H9 (cell line): Measurements from ENCODE around the gene GRHL3. TPM values are rescaled to one million over a fixed set of nuclear protein-coding genes. Genes with fewer than 3 reads are reported as not detected.
A peak's percentile ranks its signal among the peaks of the same experiment; 100 is the strongest.

Experiments used
- DNase-seq: peaks from one replicate; pipeline ENCODE4 v3.0.0-alpha.2; 2017
- H2AFZ ChIP-seq: one replicate; pipeline ENCODE4 v1.6.1; 2013; ENCODE audit warnings: mild to moderate bottlenecking, low read length, control low read depth, moderate library complexity
- H2AK5ac ChIP-seq: 2 replicates; pipeline ENCODE4 v1.6.1; 2013; ENCODE audit warnings: low read length, control low read depth, mixed read lengths; ENCODE audit not compliant: insufficient read length
- H2BK120ac ChIP-seq: one replicate; pipeline ENCODE4 v1.6.1; 2013; ENCODE audit warnings: low read depth, mild to moderate bottlenecking, low read length, control low read depth, inconsistent platforms; ENCODE audit not compliant: poor library complexity, severe bottlenecking
- H2BK12ac ChIP-seq: 2 replicates; pipeline ENCODE4 v1.6.1; 2013; ENCODE audit warnings: low read length, control low read depth, mixed read lengths, low read depth; ENCODE audit not compliant: insufficient read length
- H2BK15ac ChIP-seq: 2 replicates; pipeline ENCODE4 v1.6.1; 2013; ENCODE audit warnings: low read depth, low read length, control low read depth
- H2BK20ac ChIP-seq: one replicate; pipeline ENCODE4 v1.6.1; 2013; ENCODE audit warnings: low read depth, mild to moderate bottlenecking, low read length, control low read depth, inconsistent platforms; ENCODE audit not compliant: poor library complexity, severe bottlenecking
- H2BK5ac ChIP-seq: 2 replicates; pipeline ENCODE4 v1.6.1; 2013; ENCODE audit warnings: low read length, control low read depth, mixed read lengths; ENCODE audit not compliant: insufficient read length
- H3K14ac ChIP-seq: 2 replicates; pipeline ENCODE4 v1.6.1; 2013; ENCODE audit warnings: low read length, control low read depth; ENCODE audit not compliant: insufficient read depth
- H3K18ac ChIP-seq: 2 replicates; pipeline ENCODE4 v1.6.1; 2013; ENCODE audit warnings: low read depth, mild to moderate bottlenecking, mixed read lengths, low read length, control low read depth; ENCODE audit not compliant: insufficient read length
- H3K23ac ChIP-seq: 2 replicates; pipeline ENCODE4 v1.6.1; 2013; ENCODE audit warnings: low read length, control low read depth, mixed read lengths, low read depth; ENCODE audit not compliant: insufficient read length
- H3K23me2 ChIP-seq: 2 replicates; pipeline ENCODE4 v1.6.1; 2013; ENCODE audit warnings: low read depth, mild to moderate bottlenecking, mixed read lengths, low read length, control low read depth; ENCODE audit not compliant: insufficient read length, poor library complexity, severe bottlenecking
- H3K27ac ChIP-seq: 2 replicates; pipeline ENCODE4 v1.5.1; 2013; ENCODE audit warnings: low read length, control low read depth, mixed read lengths, low read depth; ENCODE audit not compliant: insufficient read length
- H3K27me3 ChIP-seq: 2 replicates; pipeline ENCODE4 v1.6.1; 2013; ENCODE audit warnings: low read length, control low read depth, inconsistent platforms; ENCODE audit not compliant: insufficient read depth
- H3K4ac ChIP-seq: 2 replicates; pipeline ENCODE4 v1.6.1; 2013; ENCODE audit warnings: low read depth, mild to moderate bottlenecking, control low read depth, inconsistent platforms, low read length, moderate library complexity
- H3K4me1 ChIP-seq: 2 replicates; pipeline ENCODE4 v1.6.1; 2013; ENCODE audit warnings: low read length, control low read depth, inconsistent platforms; ENCODE audit not compliant: insufficient read depth
- H3K4me2 ChIP-seq: 2 replicates; pipeline ENCODE4 v1.6.1; 2013; ENCODE audit warnings: low read length, control low read depth, mixed read lengths; ENCODE audit not compliant: insufficient read length, insufficient read depth
- H3K56ac ChIP-seq: 2 replicates; pipeline ENCODE4 v1.6.1; 2013; ENCODE audit warnings: low read depth, mild to moderate bottlenecking, mixed read lengths, low read length, control low read depth; ENCODE audit not compliant: insufficient read length
- H3K79me1 ChIP-seq: 2 replicates; pipeline ENCODE4 v1.6.1; 2013; ENCODE audit warnings: low read depth, mild to moderate bottlenecking, moderate library complexity, low read length, control low read depth, inconsistent platforms; ENCODE audit not compliant: insufficient read depth, poor library complexity, severe bottlenecking
- H3K79me2 ChIP-seq: 2 replicates; pipeline ENCODE4 v1.6.1; 2013; ENCODE audit warnings: low read length, control low read depth, inconsistent platforms; ENCODE audit not compliant: insufficient read depth
- H3K9ac ChIP-seq: 2 replicates; pipeline ENCODE4 v1.6.1; 2013; ENCODE audit warnings: low read length, control low read depth, mixed read lengths; ENCODE audit not compliant: insufficient read length; ENCODE audit errors: extremely low read depth
- H3K9me3 ChIP-seq: one replicate; pipeline ENCODE4 v1.6.1; 2013; ENCODE audit warnings: low read depth, low read length, inconsistent platforms; ENCODE audit not compliant: control insufficient read depth
- H3T11ph ChIP-seq: one replicate; pipeline ENCODE4 v1.6.1; 2013; ENCODE audit warnings: mild to moderate bottlenecking, low read length, control low read depth, inconsistent platforms
- H4K20me1 ChIP-seq: one replicate; pipeline ENCODE4 v1.6.1; 2013; ENCODE audit not compliant: control insufficient read depth, insufficient read length, insufficient read depth
- H4K5ac ChIP-seq: 2 replicates; pipeline ENCODE4 v1.6.1; 2013; ENCODE audit warnings: low read depth, mild to moderate bottlenecking, mixed read lengths, low read length, control low read depth; ENCODE audit not compliant: insufficient read length
- H4K8ac ChIP-seq: replicated peaks from 2 replicates; pipeline ENCODE4 v1.6.1; 2013; ENCODE audit warnings: low read length, control low read depth, mixed read lengths, low read depth; ENCODE audit not compliant: insufficient read length
- H4K91ac ChIP-seq: 2 replicates; pipeline ENCODE4 v1.6.1; 2013; ENCODE audit warnings: low read depth, mild to moderate bottlenecking, moderate library complexity, mixed read lengths, low read length, control low read depth; ENCODE audit not compliant: insufficient read length
- H3K27ac Mint-ChIP-seq, 3 experiments: 2 replicates in 2 of 3; 3 replicates in 1 of 3; pipeline ENCODE4 v1.8.0; 2020 to 2021; ENCODE audit warnings: mixed read lengths in 3 of 3, mild to moderate bottlenecking in 1 of 3, moderate library complexity in 1 of 3
- H3K27me3 Mint-ChIP-seq: 2 replicates; pipeline ENCODE4 v1.8.0; 2021; ENCODE audit warnings: low read depth, mild to moderate bottlenecking, moderate library complexity, mixed read lengths
- H3K36me3 Mint-ChIP-seq, 3 experiments: 2 replicates in 2 of 3; 3 replicates in 1 of 3; pipeline ENCODE4 v1.8.0; 2020 to 2021; ENCODE audit warnings: low read depth in 3 of 3, mixed read lengths in 3 of 3; ENCODE audit not compliant: insufficient read depth in 1 of 3
- H3K4me1 Mint-ChIP-seq, 2 experiments: 2 replicates each; pipeline ENCODE4 v1.8.0; 2020; ENCODE audit warnings: mixed read lengths in 2 of 2
- H3K4me3 Mint-ChIP-seq, 2 experiments: 2 replicates in 1 of 2; 3 replicates in 1 of 2; pipeline ENCODE4 v1.8.0; 2020 to 2021; ENCODE audit warnings: mild to moderate bottlenecking in 2 of 2, mixed read lengths in 2 of 2, moderate library complexity in 1 of 2
- H3K9me3 Mint-ChIP-seq, 2 experiments: 2 replicates in 1 of 2; 3 replicates in 1 of 2; pipeline ENCODE4 v1.8.0; 2020; ENCODE audit warnings: mild to moderate bottlenecking in 2 of 2, mixed read lengths in 2 of 2, moderate library complexity in 1 of 2
- CTCF ChIP-seq: fragments of 200-600 bp; sonication (generic); conservative IDR thresholded peaks from 3 replicates; pipeline ENCODE4 v1.8.0; 2021; ENCODE audit warnings: antibody characterized with exemption, mild to moderate bottlenecking
- WGBS: extraction: QIAGEN DNeasy Blood & Tissue Kit; methylation state at CpG from one replicate; pipeline ENCODE4 v1.1.7; 2013; ENCODE audit warnings: missing lambda C conversion rate, low lambda C conversion rate, mixed read lengths; ENCODE audit not compliant: insufficient read length; ENCODE audit errors: extremely low coverage; 5-methylcytosine and 5-hydroxymethylcytosine counted together
- total RNA-seq: library from RNA; stranded (reverse); gene quantifications from 2 replicates; pipeline ENCODE4 v1.2.1, GENCODE V29; 2021

Gene GRHL3
- total RNA-seq, 1 experiment from 2014 or later = 3.5 TPM

- H2BK15ac ChIP-seq = no peak overlapping the region
- peaks cover 10% of the 10 kb centered on the region for H3K27me3 Mint-ChIP-seq
- no peak overlapping the region for H2BK12ac ChIP-seq
- WGBS = no CpG with 5 or more reads among the region's 4 CpGs
- H4K5ac ChIP-seq = no peak overlapping the region
- no peaks in the 10 kb centered on the region for H3K23me2 ChIP-seq
- H3K27ac ChIP-seq = no peak overlapping the region
- no peak overlapping the region for H3K4me3 Mint-ChIP-seq
- no peaks in the 10 kb centered on the region for H3K9me3 Mint-ChIP-seq
- no peak overlapping the region for H2BK5ac ChIP-seq
- H3K27me3 ChIP-seq = no peaks in the 10 kb centered on the region
- H2BK120ac ChIP-seq = no peak overlapping the region
- DNase-seq = no peak
- H3K56ac ChIP-seq = no peak overlapping the region
- no peak overlapping the region for H3K23ac ChIP-seq
- H4K20me1 ChIP-seq = no peaks in the 10 kb centered on the region
- H3K27ac Mint-ChIP-seq = peak overlapping the region in 1 of 3 experiments; percentile 59; a peak in 1 of 7 replicates
- H3K4me2 ChIP-seq = no peak overlapping the region
- H2AK5ac ChIP-seq = no peak overlapping the region
- H3K79me1 ChIP-seq = no peaks in the 10 kb centered on the region
- H3K4me1 Mint-ChIP-seq = peaks cover 34 to 35% of the 10 kb centered on the region in 2 experiments
- H3K79me2 ChIP-seq = no peaks in the 10 kb centered on the region
- H3K36me3 Mint-ChIP-seq = no peaks in the 10 kb centered on the region
- no peak for TF ChIP-seq CTCF
- H3T11ph ChIP-seq = no peak overlapping the region
- H4K91ac ChIP-seq = no peak overlapping the region
- no peak overlapping the region for H4K8ac ChIP-seq
- no peaks in the 10 kb centered on the region for H3K9me3 ChIP-seq
- no peak overlapping the region for H2AFZ ChIP-seq
- H2BK20ac ChIP-seq = no peak overlapping the region
- no peak overlapping the region for H3K4ac ChIP-seq
- no peak overlapping the region for H3K9ac ChIP-seq
- H3K18ac ChIP-seq = no peak overlapping the region
- no peak overlapping the region for H3K14ac ChIP-seq
- peaks cover 4% of the 10 kb centered on the region for H3K4me1 ChIP-seq
These were observed 27.1 kb upstream of the GRHL3 start for GRCh38 chr1:24292103-24292502.
